GM12878 (cell line): ENCODE measurements around the gene KLRF2. TPM values are rescaled to one million over a fixed set of nuclear protein-coding genes. Genes with fewer than 3 reads are reported as not detected.

Experiments
- ATAC-seq: fragments of 200-7000 bp; cut with Tn5 transposase; 3 replicates; pipeline ENCODE4 v1.9.1; 2020; ENCODE audit warnings: mild to moderate bottlenecking, moderate library complexity
- Bru-seq: library from RNA; stranded (reverse); fragments of 400-500 nt; gene quantifications from one replicate; lab custom pipeline; 2021; lab: Mats Ljungman, UMichigan
- BruChase-seq, 2 experiments: library from RNA; stranded (reverse); fragments of 400-500 nt; gene quantifications; one replicate each; lab custom pipeline; 2021; lab: Mats Ljungman, UMichigan
- BruUV-seq: library from RNA; stranded (reverse); fragments of 400-500 nt; replicated peaks from 2 replicates; lab custom pipeline; 2021; lab: Mats Ljungman, UMichigan
- CTCF ChIA-PET: fragments of 300-600 bp; sonication (Branson Sonifier 250); formaldehyde crosslinking; extraction: SDS; loops from one replicate; lab custom pipeline; 2021; ENCODE audit warnings: inconsistent platforms; lab: Yijun Ruan, JAX
- POLR2A ChIA-PET: fragments of 350-600 bp; formaldehyde crosslinking; extraction: SDS; loops from one replicate; lab custom pipeline; 2021; ENCODE audit warnings: inconsistent platforms; lab: Charles Lee
- RAD21 ChIA-PET: fragments of 300-600 bp; sonication (Branson Sonifier 250); formaldehyde crosslinking; loops from one replicate; lab custom pipeline; 2023; ENCODE audit warnings: antibody characterized with exemption; ENCODE audit not compliant: unreplicated experiment; lab: Charles Lee
- SMC1A ChIA-PET: fragments of 300-600 bp; sonication (Branson Sonifier 250); formaldehyde crosslinking; loops from one replicate; lab custom pipeline; 2023; ENCODE audit not compliant: unreplicated experiment, uncharacterized antibody; lab: Charles Lee
- DNase-seq: peaks from one replicate; pipeline ENCODE4 v3.0.0-alpha.2; 2011; ENCODE audit warnings: low read depth, low spot score
- FAIRE-seq: peaks from 3 replicates; lab custom pipeline; 2011; peaks lifted over from hg19 to GRCh38; lab: Jason Lieb, UNC
- H2AFZ ChIP-seq: 2 replicates; pipeline ENCODE4 v1.6.0; 2011; ENCODE audit warnings: low read depth, low read length, control low read depth; ENCODE audit not compliant: control insufficient read depth
- H3K27ac ChIP-seq: 2 replicates; pipeline ENCODE4 v1.5.1; 2011; ENCODE audit warnings: control low read depth; ENCODE audit not compliant: control insufficient read depth, insufficient read depth
- H3K27me3 ChIP-seq, 2 experiments: replicated peaks in 1 of 2; 2 replicates each; pipeline versions ENCODE4 v1.6.0 to v1.6.1; 2011; ENCODE audit warnings: low read length in 1 of 2; ENCODE audit not compliant: control insufficient read depth in 2 of 2, insufficient read depth in 2 of 2
- H3K36me3 ChIP-seq, 2 experiments: 2 replicates each; pipeline ENCODE4 v1.5.1; 2011; ENCODE audit warnings: low read length in 1 of 2; ENCODE audit not compliant: control insufficient read depth in 2 of 2, insufficient read depth in 2 of 2
- H3K4me1 ChIP-seq: 2 replicates; pipeline ENCODE4 v1.6.1; 2011; ENCODE audit warnings: mild to moderate bottlenecking, low read length, moderate library complexity, mixed read lengths; ENCODE audit not compliant: control insufficient read depth, insufficient read depth
- H3K4me2 ChIP-seq: 2 replicates; pipeline ENCODE4 v1.6.0; 2011; ENCODE audit warnings: control low read depth; ENCODE audit not compliant: control insufficient read depth, insufficient read depth
- H3K4me3 ChIP-seq: fragments of 200-600 bp; sonication (generic); 2 replicates; pipeline ENCODE4 v1.5.1; 2016
- H3K79me2 ChIP-seq: 2 replicates; pipeline ENCODE4 v1.6.0; 2011; ENCODE audit warnings: low read length; ENCODE audit not compliant: control insufficient read depth, insufficient read depth
- H3K9ac ChIP-seq: 2 replicates; pipeline ENCODE4 v1.8.0; 2011; ENCODE audit warnings: low read length, control low read depth, mixed read lengths; ENCODE audit not compliant: control insufficient read depth, insufficient read depth
- H3K9me3 ChIP-seq: replicated peaks from 3 replicates; pipeline ENCODE4 v1.5.1; 2011; ENCODE audit warnings: mild to moderate bottlenecking, low read length; ENCODE audit not compliant: control insufficient read depth, insufficient read depth
- H4K20me1 ChIP-seq: 2 replicates; pipeline ENCODE4 v1.6.0; 2011; ENCODE audit not compliant: control insufficient read depth, insufficient read depth
- BCL11A ChIP-seq: IDR thresholded peaks from 2 replicates; pipeline ENCODE4 v1.6.1; 2011; ENCODE audit warnings: low read depth, low read length
- CBFB ChIP-seq: IDR thresholded peaks from 2 replicates; pipeline ENCODE4 v1.6.1; 2016; ENCODE audit warnings: antibody characterized with exemption, low read depth
- CHD1 ChIP-seq: IDR thresholded peaks from 2 replicates; pipeline ENCODE4 v1.6.1; 2012; ENCODE audit warnings: low read depth, low read length, improper control_type of control experiment
- CREM ChIP-seq: IDR thresholded peaks from 2 replicates; pipeline ENCODE4 v1.6.1; 2014; ENCODE audit warnings: antibody characterized with exemption, low read depth
- ETV6 ChIP-seq, 2 experiments: fragments of 450-650 bp in 1 of 2; IDR thresholded peaks in 1 of 2; conservative IDR thresholded peaks in 1 of 2; 2 replicates each; pipeline ENCODE4 v1.6.1; 2014; ENCODE audit warnings: antibody characterized with exemption in 1 of 2, borderline replicate concordance in 1 of 2, low read depth in 1 of 2, mild to moderate bottlenecking in 1 of 2, moderate library complexity in 1 of 2
- NFIC ChIP-seq: IDR thresholded peaks from 2 replicates; pipeline ENCODE4 v1.6.1; 2012; ENCODE audit warnings: low read depth, mild to moderate bottlenecking, inconsistent platforms, low read length, moderate library complexity
- SMC3 ChIP-seq: IDR thresholded peaks from 2 replicates; pipeline ENCODE4 v1.6.1; 2011; ENCODE audit warnings: low read length, improper control_type of control experiment, borderline replicate concordance
- STAT3 ChIP-seq: IDR thresholded peaks from 2 replicates; pipeline ENCODE4 v1.6.1; 2011; ENCODE audit warnings: low read depth, low read length, improper control_type of control experiment
- WGBS: methylation state at CpG from one replicate; pipeline ENCODE4 v1.1.6; 2016; ENCODE audit warnings: low lambda C conversion rate; ENCODE audit not compliant: insufficient replicate concordance, insufficient coverage; ENCODE audit errors: missing lambda C conversion rate; 5-methylcytosine and 5-hydroxymethylcytosine counted together
- in situ Hi-C: fragments of 300-500 bp; cut with MboI; formaldehyde crosslinking; loops from 9 replicates; pipeline ENCODE4 v1.14.3; 2018; ENCODE audit warnings: mixed read lengths
- intact Hi-C: fragments of 100-400 bp; cut with micrococcal nuclease; formaldehyde crosslinking; loops from one replicate; pipeline ENCODE4 v1.14.2; 2022; ENCODE audit not compliant: unreplicated experiment
- long read RNA-seq, 2 experiments: library from polyadenylated mRNA; unstranded; transcript quantifications; one replicate each; pipeline ENCODE4 v2.0.0, GENCODE V29; 2019 to 2020
- polyA minus RNA-seq, 3 experiments: library from RNA; depleted of rRNA, polyadenylated mRNA; stranded (reverse); fragments of >200 nt; gene quantifications; 2 replicates each; pipeline ENCODE4 v1.2.3, GENCODE V29; 2011
- polyA plus RNA-seq, 11 experiments: library from polyadenylated mRNA; depleted of rRNA in 4 of 11; unstranded in 6 of 11; stranded (reverse) in 5 of 11; fragments of >200 nt; fragmentation: Nextera tagmentation in 4 of 11; fragmentation: Illumina TruSeq in 1 of 11; extraction: Ambion mirVana in 4 of 11; extraction: Trizol in 1 of 11; gene quantifications; 1 replicate in 1 of 11; 2 replicates in 10 of 11; pipeline versions ENCODE4 v1.2.1 to v1.2.3, GENCODE V29; 2011 to 2016; ENCODE audit warnings: inconsistent platforms in 2 of 11, missing spikeins in 2 of 11, low read depth in 1 of 11
- total RNA-seq, 4 experiments: library from RNA; depleted of rRNA in 3 of 4; stranded (reverse); fragments of >200 nt in 3 of 4; fragmentation: Illumina TruSeq in 1 of 4; extraction: Trizol in 1 of 4; gene quantifications; 2 replicates each; pipeline versions ENCODE4 v1.2.1 to v1.2.3, GENCODE V29; 2013 to 2021
- TF ChIP-seq, protein P1 (sequence below): fragments of 450-650 bp; IDR thresholded peaks from 2 replicates; pipeline ENCODE4 v1.6.1; 2017; ENCODE audit warnings: mild to moderate bottlenecking, moderate library complexity

Gene KLRF2, protein sequence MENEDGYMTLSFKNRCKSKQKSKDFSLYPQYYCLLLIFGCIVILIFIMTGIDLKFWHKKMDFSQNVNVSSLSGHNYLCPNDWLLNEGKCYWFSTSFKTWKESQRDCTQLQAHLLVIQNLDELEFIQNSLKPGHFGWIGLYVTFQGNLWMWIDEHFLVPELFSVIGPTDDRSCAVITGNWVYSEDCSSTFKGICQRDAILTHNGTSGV
- not detected in 2 replicates for total RNA-seq (2013; cell fraction: nucleolus; rRNA removed)
- total RNA-seq (2014; rRNA removed) = not detected in 2 replicates
- 0.32 TPM in 1 of 2 replicates, not detected in the other for total RNA-seq (2014; rRNA removed; fragmentation: Illumina TruSeq; extraction: Trizol)
- total RNA-seq (2021) = not detected in 2 replicates
- not detected for polyA plus RNA-seq (2011; ENCODE audit: low read depth)
- polyA plus RNA-seq (2011; rRNA removed) = 2.1 and 2.9 TPM in 2 replicates
- polyA plus RNA-seq (2011; cell fraction: cytosol; rRNA removed) = 0.40 and 0.52 TPM in 2 replicates
- 0.42 and 0.59 TPM in 2 replicates for polyA plus RNA-seq (2011; cell fraction: nucleus; rRNA removed)
- not detected in 2 replicates for polyA plus RNA-seq (2012)
- polyA plus RNA-seq (2014; fragmentation: Illumina TruSeq; extraction: Trizol) = 0.15 TPM in 1 of 2 replicates, not detected in the other
- under 1 TPM; 0.20 to 0.32 TPM for polyA plus RNA-seq (2014; fragmentation: Nextera tagmentation; extraction: Ambion mirVana)
- polyA plus RNA-seq (2014; rRNA removed) = not detected in 2 replicates
- polyA plus RNA-seq (2016; fragmentation: Nextera tagmentation; extraction: Ambion mirVana) = not detected
- polyA minus RNA-seq (2011; rRNA and poly(A)+ RNA removed) = 0.44 and 0.57 TPM in 2 replicates
- polyA minus RNA-seq (2011; cell fraction: cytosol; rRNA and poly(A)+ RNA removed) = not detected in 2 replicates
- not detected in 2 replicates for polyA minus RNA-seq (2011; cell fraction: nucleus; rRNA and poly(A)+ RNA removed)
- Bru-seq, nascent RNA = not detected
- percentile 13 among the genes with signal in this experiment for BruChase-seq, experiment 1, labeled RNA remaining after a 6-hour chase
- BruChase-seq, experiment 2, labeled RNA remaining after a 2-hour chase = percentile 12 among the genes with signal in this experiment
- long read RNA-seq, experiment 1 = 0 reads
- long read RNA-seq, experiment 2, partial matches to known transcripts = 0 of 1 reads
- long read RNA-seq, experiment 2, other reads (novel, unspliced or antisense) = 0 of 1 reads

DNA sequence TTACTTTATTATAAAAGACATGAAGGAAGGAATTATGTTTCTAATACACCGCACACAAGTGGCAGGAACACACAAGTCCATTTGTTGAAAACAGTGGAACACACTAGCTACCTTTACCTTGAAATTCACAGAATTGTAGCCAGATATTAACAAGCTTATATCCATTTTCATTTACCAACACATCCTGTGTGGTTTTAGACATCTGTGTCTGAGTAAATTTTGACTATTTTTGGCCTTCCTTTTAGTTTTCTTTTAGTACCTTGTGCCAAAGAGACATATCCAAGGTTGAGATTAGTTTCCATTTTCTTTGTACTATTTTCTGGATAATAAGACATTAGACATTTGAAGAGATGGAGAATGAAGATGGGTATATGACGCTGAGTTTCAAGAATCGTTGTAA is at the start of gene KLRF2:
KLRF2 (plus strand) TSS at position 244 of the 400 bp plus-strand sequence; CDS start at position 351, 107 bp downstream.
- Histone ChIP-seq H3K27me3 (no peaks in the 10 kb centered on the region), H3K9ac (no peak within 1 kb of the TSS), H3K9me3 (no peaks in the 10 kb centered on the region), H3K36me3 (no peaks in the 10 kb centered on the region), H3K4me2 (no peak within 1 kb of the TSS), H3K27ac (no peak within 1 kb of the TSS), H4K20me1 (no peaks in the 10 kb centered on the region), H3K79me2 (no peaks in the 10 kb centered on the region), H3K4me1 (no peaks in the 10 kb centered on the region), H2AFZ (no peak within 1 kb of the TSS), H3K4me3 (no peak within 1 kb of the TSS)
- intact Hi-C loops (no loop called here), in situ Hi-C loops (no loop called here)
- DNase-seq = no peak
- TF ChIP-seq BCL11A (no peak), CREM (no peak), SMC3 (no peak), CBFB (no peak), NFIC (no peak), CHD1 (no peak), ETV6 (conservative IDR thresholded peaks at IDR 0.05 in 1 of 2, IDR thresholded peaks at IDR 0.05 in 1 of 2; ENCODE audit: borderline replicate concordance in 1 of 2, low read depth in 1 of 2) (no peak), STAT3 (no peak)
- TF ChIP-seq, protein P1, sequence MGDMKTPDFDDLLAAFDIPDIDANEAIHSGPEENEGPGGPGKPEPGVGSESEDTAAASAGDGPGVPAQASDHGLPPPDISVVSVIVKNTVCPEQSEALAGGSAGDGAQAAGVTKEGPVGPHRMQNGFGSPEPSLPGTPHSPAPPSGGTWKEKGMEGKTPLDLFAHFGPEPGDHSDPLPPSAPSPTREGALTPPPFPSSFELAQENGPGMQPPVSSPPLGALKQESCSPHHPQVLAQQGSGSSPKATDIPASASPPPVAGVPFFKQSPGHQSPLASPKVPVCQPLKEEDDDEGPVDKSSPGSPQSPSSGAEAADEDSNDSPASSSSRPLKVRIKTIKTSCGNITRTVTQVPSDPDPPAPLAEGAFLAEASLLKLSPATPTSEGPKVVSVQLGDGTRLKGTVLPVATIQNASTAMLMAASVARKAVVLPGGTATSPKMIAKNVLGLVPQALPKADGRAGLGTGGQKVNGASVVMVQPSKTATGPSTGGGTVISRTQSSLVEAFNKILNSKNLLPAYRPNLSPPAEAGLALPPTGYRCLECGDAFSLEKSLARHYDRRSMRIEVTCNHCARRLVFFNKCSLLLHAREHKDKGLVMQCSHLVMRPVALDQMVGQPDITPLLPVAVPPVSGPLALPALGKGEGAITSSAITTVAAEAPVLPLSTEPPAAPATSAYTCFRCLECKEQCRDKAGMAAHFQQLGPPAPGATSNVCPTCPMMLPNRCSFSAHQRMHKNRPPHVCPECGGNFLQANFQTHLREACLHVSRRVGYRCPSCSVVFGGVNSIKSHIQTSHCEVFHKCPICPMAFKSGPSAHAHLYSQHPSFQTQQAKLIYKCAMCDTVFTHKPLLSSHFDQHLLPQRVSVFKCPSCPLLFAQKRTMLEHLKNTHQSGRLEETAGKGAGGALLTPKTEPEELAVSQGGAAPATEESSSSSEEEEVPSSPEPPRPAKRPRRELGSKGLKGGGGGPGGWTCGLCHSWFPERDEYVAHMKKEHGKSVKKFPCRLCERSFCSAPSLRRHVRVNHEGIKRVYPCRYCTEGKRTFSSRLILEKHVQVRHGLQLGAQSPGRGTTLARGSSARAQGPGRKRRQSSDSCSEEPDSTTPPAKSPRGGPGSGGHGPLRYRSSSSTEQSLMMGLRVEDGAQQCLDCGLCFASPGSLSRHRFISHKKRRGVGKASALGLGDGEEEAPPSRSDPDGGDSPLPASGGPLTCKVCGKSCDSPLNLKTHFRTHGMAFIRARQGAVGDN = no peak
- no peak for FAIRE-seq
- RAD21 ChIA-PET = no interaction called here
- ATAC-seq = no peak
- SMC1A ChIA-PET = no interaction called here
- POLR2A ChIA-PET = no interaction called here
- no TSS peak for BruUV-seq
- CTCF ChIA-PET = interaction anchor here (1.2 kb wide), 1 partner anchor 130 kb away, joined by 3 read pairs; no protein-coding TSS in a partner anchor
- WGBS = 85% methylated on average over 3 of the region's 3 CpGs
